Epithelial cell of alveolus of lung (primary cell): ENCODE results near the gene ATP6V0A4. TPM values are rescaled to one million over a fixed set of nuclear protein-coding genes. Genes with fewer than 3 reads are reported as not detected.

Experiments used
- total RNA-seq: library from RNA; depleted of rRNA; stranded (reverse); fragments of >200 nt; gene quantifications from 2 replicates; pipeline ENCODE4 v1.2.1, GENCODE V29; 2015

ATP6V0A4 gene
- total RNA-seq, result not detected in 2 replicates

DNA sequence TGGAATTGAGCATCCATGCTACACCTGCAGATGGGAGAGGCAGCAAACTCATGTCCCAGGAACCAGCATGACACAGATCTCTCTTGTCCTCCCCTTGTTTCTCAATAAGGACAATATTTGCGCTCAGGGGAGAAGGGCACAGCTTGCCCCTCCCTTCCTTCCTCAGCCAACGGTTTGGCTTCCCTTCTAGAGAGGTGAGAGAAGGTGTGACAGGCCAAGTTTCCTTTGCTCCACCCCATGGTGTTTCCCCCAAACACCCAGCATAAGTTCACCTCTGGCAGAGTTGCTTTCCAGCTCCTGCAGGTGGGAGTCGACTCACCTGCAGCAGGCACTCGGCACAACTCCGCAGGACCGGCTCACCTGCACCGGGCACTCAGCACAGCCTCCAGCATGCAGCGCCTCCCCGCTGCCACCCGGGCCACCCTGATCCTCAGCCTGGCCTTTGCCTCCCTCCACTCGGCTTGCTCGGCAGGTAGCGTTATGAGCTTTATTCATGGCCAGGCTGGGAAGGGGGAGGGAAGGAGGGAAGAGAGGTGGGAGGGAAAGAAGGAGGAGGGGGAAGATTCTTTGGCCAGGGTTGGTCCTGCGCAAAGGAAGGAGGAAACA is at the start of gene ATP6V0A4, which contains the start of gene TMEM213:
Gene ATP6V0A4 (minus strand): TSS at position 482 of the 606 bp plus-strand sequence. CDS start 26,949 bp downstream, outside the sequence.
Gene TMEM213 (plus strand): TSS at position 280 of the 606 bp plus-strand sequence. CDS start 111 bp downstream, at position 391.

DNA sequence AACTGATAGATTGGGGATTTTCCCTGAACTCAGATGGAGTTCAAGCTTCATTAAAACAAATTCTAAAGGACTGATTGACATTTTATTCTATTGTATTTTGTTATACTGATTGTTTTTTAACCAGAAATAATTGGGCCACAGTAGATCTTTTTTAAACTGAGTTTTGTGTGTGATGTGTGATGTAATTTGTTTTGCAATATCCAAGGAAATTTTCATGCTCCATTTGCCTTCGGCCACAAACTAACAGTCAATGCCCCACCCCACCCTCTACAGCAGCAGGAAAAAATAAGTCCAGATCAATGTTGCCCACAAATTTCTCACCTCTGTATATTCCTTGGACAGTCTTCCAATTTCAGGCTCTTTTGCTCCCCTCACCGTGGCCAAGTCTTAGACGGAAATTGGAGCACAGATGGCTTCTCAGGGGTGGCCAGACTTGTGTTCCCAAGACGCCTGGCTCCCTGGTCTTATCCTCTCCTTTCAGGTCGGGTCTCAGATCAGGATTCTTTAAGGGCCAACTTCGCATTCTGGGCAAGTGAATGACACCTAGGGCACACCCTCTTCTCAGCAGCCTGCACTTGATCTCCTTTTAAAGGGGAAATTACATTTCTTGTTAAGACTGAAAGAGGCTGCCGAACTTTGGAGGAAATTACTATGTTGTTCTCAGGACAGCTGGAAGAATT is 97.0 kb downstream of the ATP6V0A4 start, which contains the start of gene SVOPL:
Gene SVOPL (minus strand): TSS at position 506 of the 680 bp plus-strand sequence. CDS start 22,317 bp downstream, outside the sequence.

Other genes with a start within 250 kb of the ATP6V0A4 start
- gene SVOPL, start 96.8 kb downstream of the ATP6V0A4 start, total RNA-seq, result not detected in 2 replicates
- gene TMEM213, start 202 bp downstream of the ATP6V0A4 start, total RNA-seq, result not detected in 2 replicates
- gene KIAA1549, start 183.2 kb upstream of the ATP6V0A4 start, total RNA-seq, result 1.9 and 2.1 TPM in 2 replicates
- 9.4 and 41.2 TPM in 2 replicates for gene ZC3HAV1L, start 237.8 kb upstream of the ATP6V0A4 start, total RNA-seq